H54 (cell line): ENCODE measurements around the gene FBXO31.
"Not testable (repeated sequence)": the region's sequence is repeated elsewhere in the genome, so short reads cannot be mapped to it uniquely, and the experiment has no call there.

Experiments used
- DNase-seq: peaks from one replicate; pipeline ENCODE4 v3.0.0; 2011; ENCODE audit warnings: low spot score, mixed read lengths; ENCODE audit not compliant: insufficient read length
- FAIRE-seq: peaks from 3 replicates; lab custom pipeline; 2011; peaks lifted over from hg19 to GRCh38; lab: Jason Lieb, UNC
- POLR2A ChIP-seq: IDR thresholded peaks from 2 replicates; pipeline ENCODE4 v1.6.1; 2011; ENCODE audit warnings: low read depth, mild to moderate bottlenecking, low read length

FBXO31 gene

DNA sequence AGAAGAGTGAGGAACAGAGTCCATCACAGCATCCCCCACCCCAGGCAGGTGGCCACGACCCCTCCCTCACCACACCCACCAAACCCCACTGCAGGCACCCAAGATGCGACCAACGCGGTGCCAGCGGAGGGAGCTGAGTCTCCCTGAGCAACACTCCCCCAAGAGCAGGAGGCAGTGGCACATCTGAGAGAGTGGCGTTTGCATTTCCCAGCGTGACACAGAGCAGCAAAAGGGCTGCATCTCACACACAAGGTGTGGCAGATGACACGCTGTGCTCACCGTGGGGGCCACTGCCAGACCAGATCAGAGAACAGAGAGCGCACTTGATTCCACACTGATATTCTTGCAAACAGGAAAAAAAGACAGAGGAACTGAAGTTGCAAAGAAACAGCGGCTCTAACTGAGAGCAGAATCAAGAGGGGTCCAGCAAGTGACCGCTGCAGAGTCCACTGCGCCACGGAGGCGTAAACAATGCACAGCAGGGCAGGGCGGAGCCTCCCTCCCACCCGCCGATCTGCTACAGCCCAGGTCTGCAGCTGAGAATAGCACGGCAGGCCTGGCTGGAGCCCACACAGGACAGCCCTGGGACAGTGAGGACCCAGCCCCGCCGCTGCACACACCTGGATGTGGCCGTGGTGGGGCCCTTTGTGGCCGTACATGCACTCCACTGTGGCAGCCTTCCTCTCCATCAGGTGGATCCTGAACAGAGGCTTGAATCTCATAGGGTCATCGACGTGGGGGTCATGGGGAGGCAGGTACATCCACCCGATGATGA lies 40.4 kb downstream of the FBXO31 start:
- FAIRE-seq (no peak), DNase-seq (no peak)
- TF ChIP-seq POLR2A = no peak

DNA sequence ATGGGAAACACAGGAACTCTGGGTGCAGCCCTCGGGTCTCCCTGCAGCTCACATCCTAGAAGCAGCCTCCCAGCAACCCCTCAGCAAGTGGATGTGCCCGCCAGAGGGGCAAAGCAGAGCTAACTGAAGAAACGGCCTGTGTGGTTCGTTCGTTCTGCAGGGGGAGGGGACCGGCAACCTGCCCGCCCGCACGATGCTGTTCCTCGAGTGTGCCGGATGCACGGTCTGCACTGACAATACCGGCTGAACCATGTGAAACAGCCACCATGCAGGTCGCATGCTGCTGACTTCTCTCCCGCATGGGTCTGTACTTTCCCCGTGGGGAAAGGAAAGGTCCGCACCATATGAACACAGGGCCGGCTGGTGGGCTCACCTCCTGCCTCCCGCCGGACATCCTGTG lies 41.1 kb downstream of the FBXO31 start:
- TF ChIP-seq POLR2A = no peak
- FAIRE-seq (no peak), DNase-seq (no peak)

DNA sequence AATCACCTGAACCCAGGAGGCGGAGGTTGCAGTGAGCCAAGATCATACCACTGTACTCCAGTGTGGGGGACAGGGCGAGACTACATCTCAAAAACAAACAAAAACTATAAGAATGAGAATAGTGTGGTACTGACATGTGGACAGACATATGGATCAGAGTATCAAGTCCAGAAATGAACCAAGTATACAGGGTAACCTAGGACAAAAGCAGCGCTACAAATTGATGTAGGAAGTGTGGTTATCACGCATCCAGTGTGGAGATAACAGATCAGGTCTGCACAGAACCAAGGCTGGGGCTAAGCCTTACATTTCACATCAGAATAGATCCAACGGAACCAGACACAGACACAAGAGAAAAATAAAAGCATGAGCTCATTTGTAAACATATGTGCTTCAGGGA lies 43.4 kb downstream of the FBXO31 start:
- no peak for FAIRE-seq
- no peak for DNase-seq
- TF ChIP-seq POLR2A = no peak

DNA sequence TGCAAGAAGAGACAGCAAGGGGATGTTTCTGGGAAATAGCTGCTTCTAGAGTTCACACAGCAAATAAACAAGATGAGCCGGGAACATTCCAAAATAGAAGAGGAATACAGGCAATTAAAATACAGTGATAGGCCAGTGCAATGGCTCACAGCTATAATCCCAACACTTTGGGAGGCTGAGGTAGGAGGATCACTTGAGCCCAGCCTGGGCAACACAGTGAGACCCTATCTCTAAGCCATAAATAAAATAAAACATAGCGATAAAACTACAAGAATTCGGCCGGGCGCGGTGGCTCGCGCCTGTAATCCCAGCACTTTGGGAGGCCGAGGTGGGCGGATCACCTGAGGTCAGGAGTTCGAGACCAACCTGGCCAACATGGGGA lies 43.9 kb downstream of the FBXO31 start:
- not testable (repeated sequence) for FAIRE-seq, DNase-seq

DNA sequence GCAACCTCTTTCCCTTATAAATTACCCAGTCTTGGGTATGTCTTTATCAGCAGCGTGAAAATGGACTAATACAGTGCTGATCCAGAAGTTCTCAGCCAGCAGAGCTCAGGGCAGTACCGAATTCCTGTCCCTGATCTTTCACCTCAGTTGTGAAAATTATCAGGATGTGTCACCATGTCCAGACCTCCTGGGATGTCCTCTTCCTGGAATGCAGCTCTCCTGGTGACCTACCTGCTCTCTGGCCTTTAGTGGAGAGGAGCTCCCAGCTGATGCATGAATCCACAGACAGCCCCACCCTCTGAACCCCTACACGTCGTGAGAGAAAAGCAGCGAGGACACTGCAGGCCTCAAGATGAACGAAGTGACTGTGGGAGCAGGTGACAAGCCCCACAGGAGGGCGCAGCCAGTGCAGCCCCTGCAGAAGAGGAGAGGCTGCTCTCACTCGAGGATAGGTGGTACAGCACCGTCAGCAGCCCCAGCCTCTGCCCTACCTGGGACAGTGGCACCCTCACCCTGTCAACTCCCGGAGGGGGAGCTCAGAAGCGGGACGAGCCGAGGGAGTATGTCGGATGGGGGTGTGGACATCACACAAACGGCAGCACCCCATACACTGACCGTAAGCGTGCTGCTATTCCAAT lies 44.4 kb downstream of the FBXO31 start:
- DNase-seq = no peak
- no peak for TF ChIP-seq POLR2A
- FAIRE-seq = no peak

DNA sequence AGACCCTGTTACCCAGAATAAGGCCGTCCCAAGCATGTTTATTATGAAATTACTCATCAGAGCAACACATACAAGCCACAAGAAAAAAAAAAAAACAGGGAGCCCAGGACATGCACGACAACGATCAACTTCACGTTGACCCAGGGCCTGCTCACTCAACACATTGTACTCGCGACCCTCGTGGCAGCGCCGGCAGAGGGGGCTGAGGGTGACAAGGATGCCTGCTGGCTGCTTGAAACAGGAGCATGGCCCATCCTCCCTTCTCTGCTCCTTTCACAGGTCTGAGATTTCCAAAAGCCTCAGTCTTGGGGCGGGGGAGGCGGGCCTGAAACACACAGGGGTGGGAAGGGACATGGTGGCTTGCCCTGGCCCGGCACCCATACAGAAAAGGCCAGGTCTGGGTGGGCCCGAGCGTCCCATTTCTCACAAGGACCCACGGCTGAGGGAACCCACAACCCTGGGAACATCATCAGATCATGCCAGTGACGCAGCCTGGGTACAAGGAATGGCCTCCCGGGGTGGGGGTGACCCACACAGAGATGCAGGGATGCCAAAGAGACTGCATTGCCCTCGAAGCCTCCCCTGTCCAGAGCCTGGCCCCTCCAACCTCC lies 45.3 kb downstream of the FBXO31 start:
- TF ChIP-seq POLR2A = no peak
- no peak for FAIRE-seq

DNA sequence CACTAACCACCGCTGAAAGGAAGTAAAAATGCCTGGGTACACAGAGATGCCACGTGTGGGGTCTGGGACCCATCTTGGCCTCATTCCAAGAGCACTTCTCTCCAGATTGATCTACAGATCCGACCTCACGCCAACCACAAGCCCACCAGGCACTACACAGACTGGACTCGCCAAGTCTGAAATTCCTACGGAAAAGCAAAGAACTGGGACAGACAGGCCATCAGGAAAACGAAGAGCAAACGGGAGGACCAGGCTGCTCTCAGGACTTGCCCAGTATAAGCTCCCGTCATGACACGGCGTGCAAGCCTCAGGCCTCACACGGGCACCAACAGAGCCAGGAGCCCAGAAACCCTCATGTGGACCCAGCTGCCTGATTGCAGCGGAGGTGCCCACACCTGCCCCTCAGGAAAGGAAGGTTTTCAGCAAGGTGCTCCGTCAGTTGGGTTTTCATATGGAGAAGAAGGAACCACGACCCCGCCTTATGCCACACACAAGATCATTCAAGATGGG lies 46.3 kb downstream of the FBXO31 start:
- no peak for TF ChIP-seq POLR2A
- FAIRE-seq = no peak
- no peak for DNase-seq

More for the DNA sequence above, 45.3 kb downstream of the FBXO31 start:
- no peak for DNase-seq

DNA sequence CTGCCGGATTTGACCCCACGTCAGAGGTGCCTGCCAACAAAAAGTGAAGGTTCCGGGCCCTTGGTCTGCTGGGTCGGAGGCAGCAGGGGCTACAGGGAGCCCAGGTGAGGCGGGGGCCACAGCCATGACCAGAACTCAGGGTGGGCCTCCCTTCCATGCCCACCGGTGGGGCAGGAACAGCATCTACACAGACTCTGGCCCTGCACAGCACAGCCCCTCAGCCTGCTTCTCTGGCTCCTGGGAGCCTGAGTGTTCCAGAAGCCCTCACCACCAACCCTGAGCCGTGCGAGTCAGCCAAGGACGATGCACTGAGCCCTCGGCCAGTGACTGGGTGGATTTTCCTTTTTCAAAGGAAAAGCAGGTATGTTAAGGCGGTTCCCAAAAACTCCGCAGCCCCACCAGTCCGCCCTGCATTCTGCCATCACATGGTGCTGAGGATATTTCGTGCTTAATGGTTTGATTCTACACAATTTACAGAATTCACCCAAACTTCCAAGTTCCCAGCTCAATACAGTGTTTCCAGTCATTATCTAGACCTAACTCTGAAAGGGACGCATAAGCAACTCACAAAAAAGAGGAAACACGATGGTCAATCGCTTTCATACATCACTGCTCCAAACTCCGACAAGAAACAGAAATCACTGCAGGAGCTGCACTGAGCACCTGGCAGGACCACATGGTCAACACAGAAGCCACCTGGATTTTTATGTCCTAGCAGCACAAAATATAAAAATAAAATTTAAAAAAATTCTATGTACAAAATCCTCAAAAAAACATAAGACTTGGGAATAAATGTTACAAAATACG lies 46.9 kb downstream of the FBXO31 start:
- no peak for TF ChIP-seq POLR2A
- FAIRE-seq (no peak), DNase-seq (no peak)

DNA sequence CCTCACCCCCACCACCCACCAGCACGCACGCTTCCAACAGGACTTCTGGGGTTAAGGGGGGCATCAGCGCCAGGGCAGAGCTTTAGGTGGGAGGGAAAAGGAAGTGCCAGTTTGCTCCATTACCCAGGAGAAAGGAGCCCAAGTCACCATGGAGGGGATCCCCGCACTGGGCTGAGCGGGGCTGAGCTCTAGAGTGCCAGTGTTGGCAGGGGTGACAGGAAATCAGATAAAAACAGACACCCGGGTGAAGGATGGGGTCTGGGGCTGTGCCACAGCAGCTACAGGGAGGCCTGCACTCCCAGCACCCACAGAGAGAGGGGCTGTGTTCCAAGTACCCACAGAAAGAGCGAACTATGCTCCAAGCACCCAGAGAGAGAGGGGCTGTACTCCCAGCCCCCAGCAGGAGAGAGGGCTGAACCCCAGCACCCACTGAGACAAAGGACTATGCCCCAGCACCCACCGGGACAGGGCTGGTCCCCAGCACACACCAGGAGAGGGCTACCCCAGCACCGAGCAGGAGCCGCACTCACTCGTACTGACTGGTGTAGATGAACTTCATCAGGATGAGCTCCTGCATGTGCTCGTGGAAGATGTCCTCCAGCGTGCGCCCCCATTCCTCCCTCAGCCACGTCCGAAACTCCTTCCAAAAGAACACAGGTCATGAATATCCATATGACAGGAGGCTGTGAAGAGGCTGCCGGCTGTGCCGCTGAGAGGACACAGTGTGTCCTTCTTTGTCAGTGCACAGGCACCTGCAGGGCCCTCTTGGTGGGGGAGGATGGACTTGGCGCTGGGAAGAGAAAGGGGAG lies 47.7 kb downstream of the FBXO31 start:
- TF ChIP-seq POLR2A = no peak

DNA sequence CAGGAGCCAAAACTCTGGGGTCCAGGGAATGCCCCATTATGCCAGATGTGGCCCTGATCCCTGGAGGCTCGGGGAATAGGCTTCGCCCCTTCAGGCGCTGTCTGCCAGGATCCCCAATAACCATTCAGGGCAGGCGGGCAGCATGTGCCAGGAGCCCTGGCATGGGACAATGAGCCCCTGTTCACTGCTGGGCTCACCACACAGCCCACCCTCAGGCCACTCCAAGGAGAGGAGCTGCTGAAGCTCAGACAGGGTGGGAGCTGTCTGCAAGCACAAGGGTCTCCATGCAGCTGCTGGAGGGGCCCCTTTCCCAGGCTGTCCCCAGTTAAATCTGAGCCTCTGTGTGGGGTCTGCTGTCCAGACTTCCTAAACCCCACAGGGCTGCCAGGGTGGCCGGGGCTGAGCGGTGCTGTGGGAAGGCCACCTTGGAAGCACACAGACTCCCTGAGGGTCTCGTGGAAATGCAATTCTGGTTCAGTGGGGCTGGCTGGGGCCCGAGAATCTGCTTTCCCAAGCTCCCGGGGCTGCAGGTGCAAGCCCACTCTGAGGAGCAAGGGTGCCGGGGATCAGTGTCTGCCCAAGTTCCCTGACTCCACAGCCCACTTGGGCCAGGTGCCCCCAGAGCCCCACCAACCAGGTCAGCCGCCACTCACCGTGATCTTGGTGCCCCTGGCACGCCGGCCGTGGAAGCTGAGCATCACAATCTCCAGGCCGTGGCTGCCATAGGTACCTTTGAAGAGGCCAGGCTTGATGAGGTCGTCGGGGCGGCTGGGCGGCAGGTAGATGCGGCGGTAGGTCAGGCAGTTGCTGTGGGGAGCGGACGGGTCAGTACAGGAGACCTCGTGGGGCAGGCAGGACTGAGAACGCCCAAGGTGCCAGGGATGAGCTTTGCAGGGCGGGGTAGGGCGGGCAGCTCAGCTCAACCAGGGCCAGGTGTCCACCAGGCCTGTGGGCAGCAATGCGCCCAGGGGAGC lies 48.6 kb downstream of the FBXO31 start:
- FAIRE-seq (no peak), DNase-seq (no peak)
- TF ChIP-seq POLR2A = no peak

More for the DNA sequence above, 47.7 kb downstream of the FBXO31 start:
- DNase-seq = no peak
- no peak for FAIRE-seq

DNA sequence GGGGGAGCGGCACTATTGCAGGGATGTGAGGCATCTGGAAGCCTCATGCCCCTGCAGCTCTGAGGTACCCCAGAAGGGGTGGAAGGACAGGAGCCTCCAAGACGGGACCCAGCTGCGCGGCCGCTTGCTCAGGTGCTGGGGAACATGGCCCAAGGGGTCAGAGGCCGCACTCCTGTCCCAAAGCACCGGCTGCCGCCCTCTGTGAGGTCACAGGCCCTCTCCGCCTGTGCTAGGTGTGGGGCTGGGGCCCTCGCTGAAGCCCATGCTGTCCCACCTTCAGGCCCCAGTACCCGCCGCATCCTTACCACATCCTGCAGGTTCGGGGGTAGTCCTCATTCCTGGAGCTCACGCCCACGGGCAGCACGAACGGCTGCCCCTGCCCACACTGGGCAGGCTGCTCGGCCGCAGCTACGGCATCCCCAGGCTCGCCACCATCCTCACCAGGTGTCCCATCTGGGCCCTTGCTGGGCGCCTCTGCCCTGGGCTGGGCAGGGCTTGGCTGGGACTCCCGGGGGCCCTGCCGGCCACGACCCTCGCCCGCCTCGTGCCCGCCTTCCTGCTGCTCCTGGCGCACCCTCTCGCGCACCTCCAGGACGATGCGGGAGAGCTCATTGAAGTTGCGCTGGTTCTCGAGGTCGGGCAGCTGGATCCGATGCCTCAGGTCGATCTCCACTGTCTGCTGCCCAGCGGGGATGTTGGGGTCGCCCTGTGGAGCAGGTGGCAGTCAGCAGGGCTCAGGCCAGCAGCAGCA lies 49.8 kb downstream of the FBXO31 start:
- no peak for TF ChIP-seq POLR2A
- FAIRE-seq (no peak), DNase-seq (no peak)
